ENCODE results near the gene CHN2.

CHN2 gene

GRCh38 chr7:29285861-29286260 lies 91.3 kb downstream of the CHN2 start:
- H3K9me3 ChIP-seq (ENCODE audit: control insufficient read depth, low read length): no peaks in the 10 kb centered on the region
- TF ChIP-seq, protein P1, sequence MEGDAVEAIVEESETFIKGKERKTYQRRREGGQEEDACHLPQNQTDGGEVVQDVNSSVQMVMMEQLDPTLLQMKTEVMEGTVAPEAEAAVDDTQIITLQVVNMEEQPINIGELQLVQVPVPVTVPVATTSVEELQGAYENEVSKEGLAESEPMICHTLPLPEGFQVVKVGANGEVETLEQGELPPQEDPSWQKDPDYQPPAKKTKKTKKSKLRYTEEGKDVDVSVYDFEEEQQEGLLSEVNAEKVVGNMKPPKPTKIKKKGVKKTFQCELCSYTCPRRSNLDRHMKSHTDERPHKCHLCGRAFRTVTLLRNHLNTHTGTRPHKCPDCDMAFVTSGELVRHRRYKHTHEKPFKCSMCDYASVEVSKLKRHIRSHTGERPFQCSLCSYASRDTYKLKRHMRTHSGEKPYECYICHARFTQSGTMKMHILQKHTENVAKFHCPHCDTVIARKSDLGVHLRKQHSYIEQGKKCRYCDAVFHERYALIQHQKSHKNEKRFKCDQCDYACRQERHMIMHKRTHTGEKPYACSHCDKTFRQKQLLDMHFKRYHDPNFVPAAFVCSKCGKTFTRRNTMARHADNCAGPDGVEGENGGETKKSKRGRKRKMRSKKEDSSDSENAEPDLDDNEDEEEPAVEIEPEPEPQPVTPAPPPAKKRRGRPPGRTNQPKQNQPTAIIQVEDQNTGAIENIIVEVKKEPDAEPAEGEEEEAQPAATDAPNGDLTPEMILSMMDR (IDR thresholded peaks at IDR 0.05): no peak

GRCh38 chr7:29287366-29287765 lies 92.8 kb downstream of the CHN2 start:
- Histone ChIP-seq H3K79me2 (no peaks in the 10 kb centered on the region), H3K36me3 (ENCODE audit: control insufficient read depth, insufficient read depth, low read length) (no peaks in the 10 kb centered on the region), H3K4me2 (ENCODE audit: low read length) (no peak overlapping the region), H3K27ac (no peak overlapping the region), H3K4me1 (no peaks in the 10 kb centered on the region), H3K9me3 (ENCODE audit: control insufficient read depth, low read length) (no peaks in the 10 kb centered on the region), H3K4me3 (ENCODE audit: low read depth, low read length) (no peak overlapping the region), H3K9ac (no peak overlapping the region), H3K27me3 (ENCODE audit: control insufficient read depth, insufficient read depth, low read length) (no peaks in the 10 kb centered on the region), H2AFZ (no peak overlapping the region)
- TF ChIP-seq, protein P1 (IDR thresholded peaks at IDR 0.05): no peak

More at GRCh38 chr7:29285861-29286260, 91.3 kb downstream of the CHN2 start:
- Histone ChIP-seq H3K36me3 (ENCODE audit: control insufficient read depth, insufficient read depth, low read length) (no peaks in the 10 kb centered on the region), H3K79me2 (no peaks in the 10 kb centered on the region), H3K27ac (no peak overlapping the region), H3K27me3 (ENCODE audit: control insufficient read depth, insufficient read depth, low read length) (no peaks in the 10 kb centered on the region), H2AFZ (no peak overlapping the region), H3K4me1 (no peaks in the 10 kb centered on the region), H3K4me3 (ENCODE audit: low read depth, low read length) (no peak overlapping the region), H3K4me2 (ENCODE audit: low read length) (no peak overlapping the region), H3K9ac (no peak overlapping the region)

GRCh38 chr7:29288181-29289091 lies 93.9 kb downstream of the CHN2 start:
- TF ChIP-seq, protein P1 (IDR thresholded peaks at IDR 0.05): no peak
- no peaks in the 10 kb centered on the region for H3K9me3 ChIP-seq (ENCODE audit: control insufficient read depth, low read length)

DNA sequence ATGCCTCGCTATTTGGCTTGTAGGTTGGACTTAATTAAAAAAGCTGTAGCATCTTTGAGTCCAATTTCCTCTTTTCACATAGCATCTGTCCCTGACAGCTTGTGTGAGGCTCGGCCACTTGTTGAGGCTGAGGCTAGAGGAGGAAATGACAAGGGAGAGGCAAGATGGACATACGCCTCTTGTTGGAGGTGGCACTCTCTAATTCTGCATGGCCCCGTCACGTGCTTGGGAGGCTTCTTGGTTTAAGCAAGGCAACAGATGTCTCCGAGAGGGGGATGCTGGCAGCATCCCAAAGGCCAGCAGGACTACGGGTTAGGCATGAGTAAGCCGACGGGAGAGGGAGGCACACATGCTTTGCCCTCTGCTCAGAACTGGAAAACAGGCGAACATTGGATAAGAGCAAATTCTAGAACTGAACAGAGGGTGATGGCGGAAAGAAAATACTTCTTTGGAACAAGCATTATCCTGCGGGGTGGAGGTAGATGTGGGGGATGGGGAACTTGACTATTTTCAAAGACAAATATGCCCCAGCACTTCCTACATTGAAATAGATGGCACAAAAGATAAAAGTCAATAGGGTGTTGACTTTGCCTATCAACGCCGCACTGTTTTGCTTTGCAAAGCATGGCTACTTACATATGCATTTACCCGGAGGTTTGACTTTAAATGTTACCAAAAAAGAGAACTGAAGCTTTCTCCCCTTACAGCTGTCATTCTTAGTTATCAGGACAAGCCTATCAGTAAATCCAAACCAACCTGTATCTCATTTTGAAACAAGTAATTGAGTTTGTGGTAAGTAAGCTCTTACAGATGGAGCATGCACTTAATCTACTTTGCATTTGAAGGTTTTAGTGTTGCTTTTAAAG lies 94.8 kb downstream of the CHN2 start:
- TF ChIP-seq, protein P1 (IDR thresholded peaks at IDR 0.05): no peak
- Histone ChIP-seq H3K4me2 (ENCODE audit: low read length) (no peak overlapping the region), H3K79me2 (no peaks in the 10 kb centered on the region), H3K4me1 (no peaks in the 10 kb centered on the region), H3K4me3 (ENCODE audit: low read depth, low read length) (no peak overlapping the region), H3K36me3 (ENCODE audit: control insufficient read depth, insufficient read depth, low read length) (no peaks in the 10 kb centered on the region), H3K27ac (no peak overlapping the region), H3K27me3 (ENCODE audit: control insufficient read depth, insufficient read depth, low read length) (no peaks in the 10 kb centered on the region), H2AFZ (no peak overlapping the region), H3K9me3 (ENCODE audit: control insufficient read depth, low read length) (no peaks in the 10 kb centered on the region), H3K9ac (no peak overlapping the region)

More at GRCh38 chr7:29288181-29289091, 93.9 kb downstream of the CHN2 start:
- no peaks in the 10 kb centered on the region for H3K36me3 ChIP-seq (ENCODE audit: control insufficient read depth, insufficient read depth, low read length)
- no peaks in the 10 kb centered on the region for H3K4me1 ChIP-seq
- H3K9ac ChIP-seq: no peak overlapping the region
- no peak overlapping the region for H3K4me2 ChIP-seq (ENCODE audit: low read length)
- H3K27me3 ChIP-seq (ENCODE audit: control insufficient read depth, insufficient read depth, low read length): no peaks in the 10 kb centered on the region
- no peaks in the 10 kb centered on the region for H3K79me2 ChIP-seq
- no peak overlapping the region for H2AFZ ChIP-seq
- no peak overlapping the region for H3K27ac ChIP-seq
- H3K4me3 ChIP-seq (ENCODE audit: low read depth, low read length): no peak overlapping the region

Measured in parathyroid adenoma (tissue), 2 donors.